ENCODE measurements around the gene SPOCK1.

The SPOCK1 gene

GRCh38 chr5:137492331-137492730 is 6.8 kb downstream of the SPOCK1 start:
- DNase-seq (ENCODE audit: low read depth, low spot score): no peak

DNA sequence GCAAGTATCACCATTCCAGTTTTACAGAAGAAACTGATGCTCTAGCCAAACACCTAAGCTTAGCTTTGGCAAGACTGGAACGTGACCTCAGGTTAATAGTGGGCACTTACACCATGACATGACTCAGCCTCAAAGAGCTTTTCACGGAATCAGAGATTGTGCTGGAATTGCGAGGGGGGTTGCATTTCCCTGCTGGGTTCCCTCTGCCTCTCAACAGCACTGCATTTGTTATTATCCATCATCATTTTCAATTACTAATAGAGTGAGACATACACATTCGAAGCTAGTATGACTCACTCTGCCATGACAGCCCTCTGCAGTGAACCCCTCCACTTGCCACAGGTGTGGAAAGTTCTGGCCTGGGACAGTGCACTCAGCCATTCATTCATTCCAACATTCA is 8.0 kb downstream of the SPOCK1 start:
- DNase-seq (ENCODE audit: low read depth, low spot score): no peak

GRCh38 chr5:137490591-137490990 is 8.5 kb downstream of the SPOCK1 start:
- no peak for DNase-seq (ENCODE audit: low read depth, low spot score)

DNA sequence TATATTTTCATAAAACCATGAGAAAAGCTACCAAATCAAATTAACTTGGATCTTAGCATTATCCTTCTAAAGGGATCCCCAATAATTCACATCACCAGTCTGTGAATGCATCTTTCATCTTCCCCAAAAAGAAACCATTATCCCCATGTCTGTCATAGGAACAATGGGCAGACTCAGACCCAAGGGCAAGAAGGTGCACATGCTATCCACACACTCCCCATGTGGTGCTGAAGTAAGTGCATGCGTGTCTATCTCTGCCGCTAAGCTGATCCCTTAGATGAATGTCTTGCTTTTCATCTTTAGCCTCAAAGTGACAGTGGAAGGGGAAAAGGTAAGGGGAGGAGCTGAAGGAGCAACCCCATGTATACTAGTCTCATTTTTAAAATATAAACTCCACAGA is 10.2 kb downstream of the SPOCK1 start:
- DNase-seq (ENCODE audit: low read depth, low spot score): no peak

GRCh38 chr5:137488516-137488915 is 10.6 kb downstream of the SPOCK1 start:
- DNase-seq (ENCODE audit: low read depth, low spot score): no peak

DNA sequence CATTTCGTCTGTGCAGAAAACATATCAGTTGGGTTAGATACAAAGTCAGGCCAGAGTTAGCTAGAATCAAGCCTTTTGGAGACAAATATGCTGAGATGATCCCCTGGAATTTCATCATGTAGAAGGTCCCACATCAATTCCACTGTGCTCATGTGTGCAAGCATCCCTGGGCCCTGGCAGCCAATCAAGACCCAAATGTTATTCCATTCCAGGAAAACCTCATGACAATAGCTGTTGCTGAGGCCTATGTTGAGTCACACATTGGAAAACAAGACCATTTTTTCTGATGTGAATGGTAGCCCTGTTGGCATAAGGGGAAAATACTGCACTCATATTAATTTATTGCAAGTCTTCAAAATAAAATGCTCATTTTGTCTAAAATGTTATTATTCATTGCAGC is 11.5 kb downstream of the SPOCK1 start:
- no peak for DNase-seq (ENCODE audit: low read depth, low spot score)

DNA sequence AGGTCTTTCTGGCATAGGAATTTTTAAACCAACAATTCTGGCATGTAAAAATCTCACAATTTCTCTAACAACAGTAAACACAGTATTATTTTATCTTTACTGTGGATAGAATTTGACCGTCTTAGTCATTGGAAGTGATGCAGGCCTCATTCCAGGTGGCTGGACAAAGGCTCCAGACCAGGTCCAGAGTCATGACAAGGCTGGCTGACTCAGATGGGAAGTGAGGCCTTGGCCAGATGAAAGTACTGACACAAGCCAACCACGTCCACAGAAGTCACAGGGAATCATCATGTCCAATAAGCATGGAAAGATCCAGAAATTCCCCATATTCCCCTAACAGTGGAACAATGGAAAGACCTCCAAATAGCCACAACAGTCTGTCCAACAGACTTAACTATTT is 12.4 kb downstream of the SPOCK1 start:
- no peak for DNase-seq (ENCODE audit: low read depth, low spot score)

DNA sequence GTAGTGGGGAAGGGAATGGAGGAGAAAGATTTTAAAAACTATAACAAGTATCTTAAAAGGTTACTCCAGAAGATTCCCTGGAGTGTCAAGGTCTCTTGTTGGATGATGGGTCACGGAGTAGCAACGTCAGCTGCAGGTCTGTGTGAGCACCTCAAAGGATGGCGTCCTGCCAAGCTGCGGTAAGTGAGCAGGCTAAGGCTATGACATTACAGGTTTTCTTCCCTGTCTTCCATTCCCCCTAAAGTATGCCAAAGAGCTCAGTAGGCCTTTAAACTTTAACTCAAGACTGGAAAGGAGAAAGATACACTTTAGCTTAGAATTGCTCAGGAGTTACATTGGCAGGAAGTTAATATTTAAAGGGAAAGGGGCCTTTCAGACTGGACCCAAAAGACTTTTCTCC is 17.5 kb downstream of the SPOCK1 start:
- DNase-seq (ENCODE audit: low read depth, low spot score): no peak

DNA sequence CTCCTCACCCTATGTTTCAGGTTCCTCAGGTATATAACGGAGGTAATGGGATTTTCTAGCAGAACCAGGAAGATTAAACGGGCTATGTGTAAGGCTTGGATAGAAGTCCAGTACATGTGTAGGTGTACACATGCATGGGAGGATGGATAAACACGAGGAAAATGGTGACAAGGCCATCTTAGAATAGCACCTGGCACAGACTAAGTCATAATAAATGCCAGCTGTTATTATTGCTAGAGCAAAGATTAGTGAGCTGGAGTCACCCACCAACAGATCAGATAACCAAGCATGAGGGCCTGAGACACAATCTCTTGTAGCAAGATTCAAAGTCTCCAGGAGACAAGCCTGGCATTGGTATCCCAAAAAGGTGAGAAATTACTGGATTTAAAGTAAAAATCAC is 21.1 kb downstream of the SPOCK1 start:
- no peak for DNase-seq (ENCODE audit: low read depth, low spot score)

DNA sequence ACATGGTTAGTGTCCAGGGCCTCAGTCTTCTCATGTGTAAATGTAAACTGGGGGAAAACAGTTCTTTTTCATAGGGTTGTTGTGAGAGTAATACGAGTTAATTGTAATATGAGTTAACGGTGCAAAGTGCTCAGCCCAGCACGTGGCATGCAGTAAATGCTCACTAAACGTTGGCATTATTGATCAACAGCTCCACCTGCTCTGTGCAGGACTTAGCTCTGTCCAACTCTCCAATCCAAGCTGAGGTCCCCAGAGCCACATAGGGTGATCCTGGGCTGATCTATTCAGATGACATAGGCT is 28.3 kb downstream of the SPOCK1 start:
- DNase-seq (ENCODE audit: low read depth, low spot score): no peak

- DNase-seq (ENCODE audit: low read depth, low spot score): no peak
Observed at GRCh38 chr5:137470111-137470920, 28.8 kb downstream of the SPOCK1 start.

DNA sequence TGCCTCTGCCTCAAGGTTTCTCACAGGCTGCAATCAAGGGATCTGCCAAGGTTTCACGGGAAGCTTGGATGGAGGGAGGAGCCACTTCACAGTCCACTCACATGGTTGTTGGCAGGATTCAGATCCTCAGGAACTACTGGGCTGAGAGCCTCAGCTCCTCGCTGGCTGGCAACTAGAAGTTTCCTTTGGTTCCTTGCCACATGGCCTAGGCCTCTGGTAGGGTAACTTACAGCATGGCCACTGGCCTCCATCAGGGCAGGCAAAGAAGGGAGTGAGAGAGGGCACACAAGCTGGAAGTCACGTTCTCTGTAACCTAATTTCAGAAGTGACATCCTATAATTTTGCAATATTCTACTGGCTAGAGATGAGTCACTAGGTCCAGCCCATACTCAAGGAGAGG is 32.2 kb downstream of the SPOCK1 start:
- no peak for DNase-seq (ENCODE audit: low read depth, low spot score)

DNA sequence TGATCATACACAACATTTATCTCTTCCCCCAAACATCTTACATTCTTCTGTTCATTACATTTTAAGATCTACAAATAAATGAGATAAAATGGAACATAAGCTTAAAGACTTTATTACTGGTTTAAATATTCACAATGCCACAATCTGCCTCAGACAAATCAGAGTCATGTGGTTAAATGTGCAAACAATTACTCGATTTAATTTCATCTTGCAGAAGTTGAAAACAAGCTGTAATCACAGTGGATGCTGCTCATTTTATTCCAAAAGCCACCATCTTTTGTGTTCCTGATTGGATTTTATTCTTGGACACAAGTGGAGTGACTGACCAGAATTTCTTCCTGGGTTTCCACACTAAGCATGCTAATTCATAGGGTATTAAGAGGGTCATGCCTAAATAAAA is 33.2 kb downstream of the SPOCK1 start:
- DNase-seq (ENCODE audit: low read depth, low spot score): no peak

- no peak for DNase-seq (ENCODE audit: low read depth, low spot score)
Observed at GRCh38 chr5:137462816-137463520, 36.2 kb downstream of the SPOCK1 start.

- DNase-seq (ENCODE audit: low read depth, low spot score): no peak
Observed at GRCh38 chr5:137462265-137462590, 36.9 kb downstream of the SPOCK1 start.

DNA sequence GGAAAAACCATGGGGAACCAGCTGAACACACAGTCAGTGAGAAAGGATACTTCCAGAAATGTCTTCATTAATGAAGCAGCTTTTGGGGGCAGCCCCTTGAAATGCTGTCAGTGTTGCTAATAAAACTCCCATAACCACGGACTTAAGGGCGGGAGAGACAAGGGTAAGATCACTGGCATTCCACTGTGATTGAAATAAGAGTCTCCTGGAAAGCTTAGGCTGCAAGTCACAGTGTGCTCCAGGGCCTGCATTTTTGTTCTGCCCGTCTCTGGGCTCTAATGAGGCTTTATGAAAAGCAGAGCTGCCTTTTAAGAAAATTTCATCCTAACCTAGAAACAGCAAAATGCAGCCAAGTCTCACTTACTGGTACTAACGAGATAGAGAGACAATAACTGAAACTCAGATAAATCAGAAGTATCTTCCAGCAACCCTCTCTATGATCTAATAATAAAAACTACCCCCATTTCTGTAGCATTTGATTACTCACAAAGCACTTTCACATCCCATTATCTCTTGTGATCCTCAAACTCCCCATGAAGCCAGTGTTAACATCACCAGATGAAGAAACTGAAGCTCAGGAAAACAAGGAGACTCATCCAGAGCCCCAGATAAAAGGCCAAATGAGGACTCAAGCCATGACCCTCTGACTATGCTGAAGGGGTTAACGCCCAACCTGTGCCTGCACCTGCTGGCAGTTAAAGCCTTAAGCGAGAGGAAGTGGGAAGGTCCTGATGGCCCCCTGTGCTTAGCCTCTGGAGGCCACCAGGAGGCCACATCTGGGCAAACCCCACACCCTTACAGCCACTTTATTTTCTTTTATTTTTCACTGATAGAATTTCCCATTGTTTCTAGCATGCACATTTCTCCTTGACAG is 37.5 kb downstream of the SPOCK1 start:
- peak; percentile 12 for DNase-seq (ENCODE audit: low read depth, low spot score)

DNA sequence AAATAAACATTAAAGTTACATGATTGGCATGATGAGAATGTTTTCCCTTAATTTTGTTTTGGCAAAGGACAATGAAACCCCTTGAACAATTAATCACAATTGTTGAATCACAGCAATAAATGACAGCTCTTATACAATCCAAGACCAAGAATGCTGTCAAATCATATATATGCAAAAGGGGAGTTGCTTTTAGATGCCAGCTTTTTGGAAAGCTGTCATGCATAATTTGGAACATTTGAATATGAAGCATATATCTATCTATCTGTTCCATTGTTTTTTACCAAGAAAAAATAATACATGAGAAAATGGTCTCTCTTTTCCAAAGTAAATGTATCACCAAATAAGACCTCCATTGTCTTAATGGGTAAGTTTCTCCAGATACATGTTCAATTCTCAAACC is 44.5 kb downstream of the SPOCK1 start:
- DNase-seq (ENCODE audit: low read depth, low spot score): no peak

GRCh38 chr5:137453483-137454080 is 45.5 kb downstream of the SPOCK1 start:
- DNase-seq (ENCODE audit: low read depth, low spot score): no peak

GRCh38 chr5:137450759-137451158 is 48.4 kb downstream of the SPOCK1 start:
- DNase-seq (ENCODE audit: low read depth, low spot score): no peak

GRCh38 chr5:137448868-137449267 is 50.3 kb downstream of the SPOCK1 start:
- DNase-seq (ENCODE audit: low read depth, low spot score): no peak

DNA sequence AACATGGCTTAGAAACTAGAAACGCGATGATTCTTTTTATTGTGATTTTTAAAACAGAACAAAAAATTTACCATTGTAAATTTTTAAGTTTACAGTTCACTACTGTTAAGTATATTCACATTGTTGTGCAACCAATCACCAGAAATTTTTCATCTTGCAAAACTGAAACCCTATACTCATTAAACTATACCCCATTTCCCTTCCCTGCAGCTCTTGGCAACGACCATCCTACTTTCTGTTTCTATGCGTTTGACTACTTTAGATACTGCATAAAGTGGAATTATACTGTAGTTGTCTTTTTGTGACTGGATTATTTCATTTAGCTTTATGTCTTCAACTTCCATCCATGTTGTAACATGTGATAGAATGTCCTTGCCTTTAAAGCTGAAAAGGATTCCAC is 52.5 kb downstream of the SPOCK1 start:
- DNase-seq (ENCODE audit: low read depth, low spot score): no peak

- DNase-seq (ENCODE audit: low read depth, low spot score): no peak
Observed at GRCh38 chr5:137446151-137446550, 53.0 kb downstream of the SPOCK1 start.
